Ishikawa (cell line): ENCODE data around the gene FBRSL1.

Source experiments
- RAD21 ChIP-seq: IDR thresholded peaks from 2 replicates; pipeline ENCODE4 v1.6.1; 2012; ENCODE audit warnings: low read depth
- TAF1 ChIP-seq: IDR thresholded peaks from 2 replicates; pipeline ENCODE4 v1.6.1; 2012; ENCODE audit warnings: low read depth, mild to moderate bottlenecking
- TCF12 ChIP-seq: IDR thresholded peaks from 2 replicates; pipeline ENCODE4 v1.6.1; 2012; ENCODE audit warnings: low read depth

DNA sequence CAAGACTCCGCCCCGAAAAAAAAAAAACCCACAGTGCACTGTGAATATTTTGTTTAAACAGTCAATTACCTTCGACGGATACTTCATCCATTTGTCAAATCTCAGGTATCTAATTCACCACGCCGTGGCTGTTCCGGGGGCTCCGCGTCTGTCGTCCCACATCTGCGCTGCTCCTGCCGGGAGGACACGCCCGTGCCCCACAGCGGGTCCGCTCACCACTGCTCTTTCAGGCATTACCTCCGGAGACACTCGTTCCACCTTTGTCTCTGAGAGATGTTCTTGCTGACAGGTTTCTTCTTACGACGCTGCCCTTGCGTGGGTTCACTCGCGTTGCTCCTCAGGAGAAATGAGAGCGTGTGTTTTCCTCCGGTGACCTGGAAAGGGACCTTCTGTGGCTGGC, 46.9 kb upstream of the FBRSL1 start:
- TF ChIP-seq TCF12 (no peak), TAF1 (no peak), RAD21 (no peak)
